HL-60/S4 treated with phorbol 12-myristate 13-acetate at 8.2 ng/mL for 4 days and 3 days (cell line): ENCODE measurements around the gene NOL3.

Experiments used
- in situ Hi-C: fragments of 300-500 bp; cut with MboI; formaldehyde crosslinking; loops from 2 replicates; pipeline ENCODE4 v1.15.0; 2022; ENCODE audit warnings: low sequenced_read_pairs

NOL3 gene

DNA sequence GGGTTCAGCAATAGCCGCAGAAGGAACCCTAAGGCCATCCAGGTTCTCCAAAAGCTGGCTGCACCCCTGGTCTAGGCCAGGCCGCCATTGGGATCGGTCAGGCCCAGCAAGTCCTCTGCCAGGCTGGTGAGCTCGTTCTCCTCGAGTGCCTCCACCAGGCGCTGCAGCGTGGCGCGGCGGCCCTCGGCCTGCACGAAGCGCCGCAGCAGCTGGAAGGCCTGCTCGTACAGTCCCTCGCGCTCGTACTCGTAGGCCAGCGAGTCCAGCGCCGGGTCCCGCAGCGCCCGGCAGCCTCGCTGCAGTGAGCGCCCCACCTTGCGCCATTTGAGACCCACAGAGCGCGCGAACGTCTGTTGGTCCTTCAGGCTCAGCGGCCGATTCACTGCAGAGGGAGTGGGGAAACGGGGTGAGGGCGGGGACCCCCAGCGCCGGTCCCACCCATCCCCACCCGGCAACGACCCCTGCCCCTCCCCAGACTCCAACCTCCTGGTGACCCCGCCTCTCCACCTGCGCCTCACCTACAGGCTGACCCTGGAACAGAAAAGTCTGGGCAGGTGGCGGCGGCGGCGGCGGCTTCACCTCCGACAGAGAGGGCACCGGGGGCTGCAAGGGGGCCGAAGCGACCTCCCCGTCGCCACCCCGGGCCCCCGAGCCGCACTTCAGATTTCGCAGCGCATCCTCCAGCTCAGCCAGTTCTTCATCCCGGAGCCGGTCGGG lies 15.6 kb upstream of the NOL3 start:
- in situ Hi-C loops: loop anchor here (10.0 kb wide), 1 partner anchor 170 kb away; the partner anchor contains the start of gene CES4A

DNA sequence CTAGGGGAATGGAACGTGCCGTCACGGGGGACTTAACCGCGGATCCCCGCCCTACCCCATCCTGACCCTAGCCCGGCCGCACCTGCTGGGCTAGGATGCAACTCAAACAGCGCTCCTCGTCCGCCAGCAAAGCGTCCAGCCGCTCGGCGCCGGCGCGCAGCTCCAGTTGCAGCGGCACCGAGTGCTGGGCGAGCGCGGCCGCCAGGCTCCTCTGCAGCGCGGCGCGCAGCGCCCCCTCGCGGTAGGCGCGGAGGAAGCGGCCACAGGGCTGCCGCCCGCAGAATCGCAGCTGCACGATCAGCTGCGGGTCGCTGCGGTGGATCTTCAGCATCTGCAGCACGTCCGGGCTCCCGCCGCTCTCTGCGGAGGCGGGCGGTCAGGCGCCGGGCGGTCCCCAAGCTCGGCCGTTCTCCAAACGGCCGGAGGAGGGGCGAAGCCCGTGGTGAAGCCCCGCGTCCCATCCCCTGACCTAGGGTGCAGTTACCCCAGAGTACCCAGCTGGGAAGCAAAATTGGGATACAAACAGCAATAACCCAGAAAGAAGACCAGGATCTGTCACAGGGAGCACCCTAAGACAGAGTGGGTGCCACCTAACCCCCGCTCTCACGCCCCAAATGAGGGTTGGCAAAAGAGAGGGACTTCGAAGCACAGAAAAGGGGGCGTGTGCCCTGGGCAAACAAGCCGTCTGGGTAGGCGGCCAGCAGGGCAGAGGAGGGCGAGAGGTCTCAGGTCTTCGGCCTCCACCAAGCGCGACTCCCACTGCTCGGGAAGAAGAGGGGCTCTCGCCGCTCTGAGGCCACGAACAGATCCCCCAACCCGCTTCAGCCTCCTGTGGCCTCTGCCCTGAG lies 14.8 kb upstream of the NOL3 start:
- in situ Hi-C loops: loop anchor here (10.0 kb wide), 1 partner anchor 171 kb away; the partner anchor contains the start of gene CES4A

GRCh38 chr16:67156143-67156844 lies 14.0 kb upstream of the NOL3 start:
- in situ Hi-C loops: loop anchor here (10.0 kb wide), 1 partner anchor 171 kb away; the partner anchor contains the start of gene CES4A

DNA sequence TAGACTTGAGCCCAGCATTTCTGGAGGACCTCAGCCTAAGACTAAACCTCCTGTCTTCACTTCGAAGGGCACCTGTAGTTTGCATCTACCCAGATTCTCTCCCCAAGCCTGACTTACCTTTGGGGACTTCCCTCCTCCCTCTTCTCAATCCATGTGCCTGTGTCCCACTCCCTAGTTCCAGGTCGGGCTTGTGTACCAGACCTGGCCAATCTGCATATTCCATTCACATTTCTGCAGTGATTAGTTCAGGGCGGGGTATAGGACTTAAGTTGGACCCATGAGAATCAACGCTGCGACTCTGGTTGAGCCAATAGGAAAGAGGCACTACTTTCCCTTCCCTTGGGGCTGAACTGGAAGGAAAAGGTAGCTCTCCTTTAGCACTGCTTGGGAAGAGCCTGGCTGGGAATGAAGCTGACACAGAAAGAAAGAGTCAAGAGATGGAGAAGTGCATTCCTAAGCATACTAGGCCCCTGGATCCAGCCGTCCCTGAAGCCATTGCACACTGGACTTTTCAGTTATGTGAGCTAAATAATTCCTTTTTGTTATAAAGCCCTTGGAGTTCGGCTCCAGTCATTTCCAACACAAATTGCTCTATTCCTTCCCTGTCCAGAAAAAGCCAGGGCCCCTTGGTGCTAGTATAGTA lies 13.1 kb upstream of the NOL3 start:
- in situ Hi-C loops: loop anchor here (10.0 kb wide), 1 partner anchor 172 kb away; the partner anchor contains the start of gene CES4A

GRCh38 chr16:67157892-67158635 lies 12.3 kb upstream of the NOL3 start:
- in situ Hi-C loops: loop anchor here (10.0 kb wide), 1 partner anchor 173 kb away; the partner anchor contains the start of gene CES4A

DNA sequence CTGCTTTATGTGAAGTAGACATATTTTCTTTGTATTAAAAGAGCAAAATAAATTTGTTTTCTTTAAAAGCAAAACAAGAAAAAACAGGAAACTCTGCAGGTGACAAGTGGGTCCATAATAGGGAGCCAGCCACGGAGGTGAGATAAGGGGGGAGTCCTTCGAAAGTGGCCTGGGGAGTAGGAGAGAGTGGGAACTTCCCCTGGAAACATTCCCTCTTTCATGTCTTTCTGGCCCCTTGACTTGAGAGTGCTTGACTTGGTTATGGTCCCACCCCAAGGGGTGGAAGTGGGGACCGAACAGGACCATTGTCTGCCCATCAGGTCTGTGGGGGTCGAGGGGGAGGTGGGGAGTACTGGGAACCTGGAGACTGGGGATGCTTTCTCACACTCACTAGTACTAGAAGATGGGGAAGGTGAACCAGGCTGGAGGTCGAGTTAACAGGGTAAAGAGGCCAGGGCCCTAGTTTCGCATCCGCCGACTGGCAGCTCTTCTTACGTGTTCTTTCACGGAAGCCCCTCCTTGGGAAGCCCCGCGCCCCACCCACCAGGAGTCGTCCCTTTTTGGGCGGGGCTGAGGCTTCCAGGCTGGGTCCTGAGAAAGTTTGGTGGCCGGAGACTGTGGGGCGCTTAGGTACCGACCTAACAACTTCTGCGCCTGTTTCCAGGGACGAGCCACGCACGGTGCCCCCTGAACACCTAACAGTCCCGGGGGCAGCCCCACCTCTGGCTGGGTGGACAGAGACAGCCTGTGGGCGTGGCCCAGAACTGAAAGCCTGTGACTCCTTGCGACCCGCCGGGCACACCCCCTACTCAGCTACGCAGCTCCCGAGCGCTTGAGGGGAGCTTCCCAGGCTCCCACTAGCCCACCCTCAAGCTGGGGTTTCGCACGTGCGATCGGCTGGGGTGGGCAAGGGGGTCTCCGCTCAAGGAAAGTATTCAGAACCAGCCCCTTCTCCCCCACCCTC lies 11.4 kb upstream of the NOL3 start:
- in situ Hi-C loops: loop anchor here (10.0 kb wide), 1 partner anchor 174 kb away; the partner anchor contains the start of gene CES4A

- in situ Hi-C loops: no loop called here
These were observed 8.7 kb upstream of the NOL3 start for GRCh38 chr16:67161595-67162058.

GRCh38 chr16:67162506-67163163 lies 7.7 kb upstream of the NOL3 start:
- in situ Hi-C loops: no loop called here

DNA sequence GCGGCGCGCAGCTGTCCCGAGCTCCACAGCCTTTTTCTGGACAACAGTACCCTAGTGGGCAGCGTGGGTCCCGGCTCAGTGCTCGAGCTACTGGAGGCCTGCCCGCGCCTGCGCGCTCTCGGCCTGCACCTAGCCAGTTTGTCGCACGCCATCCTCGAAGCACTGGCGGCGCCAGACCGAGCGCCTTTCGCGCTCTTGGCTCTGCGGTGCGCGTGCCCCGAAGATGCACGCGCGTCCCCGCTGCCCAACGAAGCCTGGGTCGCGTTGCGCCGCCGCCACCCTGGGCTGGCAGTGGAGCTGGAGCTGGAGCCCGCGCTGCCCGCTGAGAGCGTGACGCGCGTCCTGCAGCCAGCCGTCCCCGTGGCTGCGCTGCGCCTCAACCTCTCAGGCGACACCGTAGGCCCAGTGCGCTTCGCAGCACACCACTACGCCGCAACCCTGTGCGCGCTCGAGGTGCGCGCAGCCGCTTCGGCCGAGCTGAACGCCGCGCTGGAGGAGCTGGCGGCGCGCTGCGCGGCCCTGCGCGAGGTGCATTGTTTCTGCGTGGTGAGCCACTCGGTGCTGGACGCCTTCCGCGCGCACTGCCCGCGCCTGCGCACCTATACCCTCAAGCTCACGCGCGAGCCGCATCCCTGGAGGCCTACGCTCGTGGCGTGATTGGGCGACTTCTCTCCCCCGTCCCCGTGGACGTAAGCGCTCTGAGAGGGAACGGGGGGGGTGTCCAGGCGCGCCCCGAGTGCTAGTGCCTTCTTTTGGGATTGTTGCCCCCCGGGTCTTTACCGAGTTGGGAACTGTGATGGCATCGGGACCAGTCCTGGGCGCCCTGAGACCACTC lies 7.0 kb upstream of the NOL3 start:
- in situ Hi-C loops: no loop called here

GRCh38 chr16:67163999-67164558 lies 6.3 kb upstream of the NOL3 start:
- in situ Hi-C loops: no loop called here

- in situ Hi-C loops: no loop called here
These were observed 5.7 kb upstream of the NOL3 start, which contains the start of gene HSF4 for GRCh38 chr16:67164599-67165061. TSS of gene HSF4 (plus strand) at chr16:67164745. CDS start at chr16:67164812, 67 bp downstream.

DNA sequence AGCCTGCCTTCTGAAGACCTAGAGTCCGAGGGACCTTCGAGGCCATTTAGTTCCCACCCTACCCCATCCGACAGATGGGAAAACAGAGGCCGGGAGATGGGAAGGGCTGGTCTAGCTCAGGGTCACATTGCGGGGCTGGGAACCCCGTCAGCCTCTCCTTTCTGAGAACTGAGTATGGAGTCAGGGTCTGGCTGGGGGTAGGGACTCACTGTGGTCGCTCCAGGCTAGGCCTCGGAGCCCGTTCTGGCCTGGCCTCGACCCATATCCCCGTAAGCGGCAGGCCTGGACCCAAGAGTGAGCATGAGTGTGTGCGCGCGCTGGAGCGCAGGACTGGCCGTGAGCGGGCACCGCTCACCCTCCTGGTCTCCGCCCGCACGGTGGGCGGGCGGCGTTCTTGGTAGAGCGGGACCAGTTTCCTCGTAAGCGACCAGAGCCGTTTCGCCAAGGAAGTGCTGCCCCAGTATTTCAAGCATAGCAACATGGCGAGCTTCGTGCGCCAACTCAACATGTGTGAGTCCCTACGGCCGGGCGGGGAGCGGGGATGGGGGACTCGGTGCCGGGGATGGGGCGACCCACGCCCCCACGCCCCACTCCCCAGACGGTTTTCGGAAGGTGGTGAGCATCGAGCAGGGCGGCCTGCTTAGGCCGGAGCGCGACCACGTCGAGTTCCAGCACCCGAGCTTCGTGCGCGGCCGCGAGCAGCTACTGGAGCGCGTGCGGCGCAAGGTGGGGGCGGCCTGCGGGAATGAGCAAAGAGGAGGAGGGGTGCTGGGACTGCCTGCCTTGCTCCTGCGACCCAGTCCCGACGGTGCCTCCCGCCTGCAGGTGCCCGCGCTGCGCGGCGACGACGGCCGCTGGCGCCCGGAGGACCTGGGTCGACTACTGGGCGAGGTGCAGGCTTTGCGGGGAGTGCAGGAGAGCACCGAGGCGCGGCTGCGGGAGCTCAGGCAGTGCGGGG lies 4.9 kb upstream of the NOL3 start:
- in situ Hi-C loops: no loop called here

DNA sequence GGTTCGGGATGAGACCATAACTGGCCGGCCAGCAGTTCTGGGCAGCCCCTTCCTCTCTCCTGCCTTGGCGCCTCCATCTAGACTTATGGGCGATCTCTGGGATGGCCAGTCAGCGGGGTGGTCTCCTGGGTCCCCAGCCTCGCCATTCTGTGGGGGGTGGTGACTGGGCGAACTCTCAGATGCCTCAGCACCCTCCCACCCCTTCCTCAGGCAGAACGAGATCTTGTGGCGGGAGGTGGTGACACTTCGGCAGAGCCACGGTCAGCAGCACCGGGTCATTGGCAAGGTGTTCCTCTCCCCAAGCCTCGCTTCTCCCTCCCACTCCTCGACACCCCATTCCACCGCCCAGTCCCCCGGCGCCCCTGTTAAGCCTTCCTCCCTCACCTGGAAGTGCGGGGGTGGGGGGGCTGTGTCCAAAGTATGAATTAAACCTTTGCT lies 4.2 kb upstream of the NOL3 start:
- in situ Hi-C loops: no loop called here

GRCh38 chr16:67166598-67167168 lies 3.7 kb upstream of the NOL3 start:
- in situ Hi-C loops: no loop called here

DNA sequence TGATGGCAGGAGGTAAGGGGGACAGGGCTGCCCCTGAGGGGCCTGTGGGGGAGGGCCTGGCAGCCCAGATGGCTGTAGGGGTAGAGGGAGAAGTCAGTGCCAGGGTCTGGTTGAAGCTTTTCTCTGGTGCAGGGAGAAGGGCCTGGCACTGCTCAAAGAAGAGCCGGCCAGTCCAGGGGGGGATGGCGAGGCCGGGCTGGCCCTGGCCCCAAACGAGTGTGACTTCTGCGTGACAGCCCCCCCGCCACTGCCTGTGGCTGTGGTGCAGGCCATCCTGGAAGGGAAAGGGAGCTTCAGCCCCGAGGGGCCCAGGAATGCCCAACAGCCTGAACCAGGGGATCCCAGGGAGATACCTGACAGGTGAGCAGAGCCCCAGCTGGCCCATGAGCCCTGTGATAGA lies 2.8 kb upstream of the NOL3 start:
- in situ Hi-C loops: no loop called here
